NCI-H345 treated with DMSO at 0.1 percent for 48 hours (cell line): Measurements from ENCODE around the gene NPY4R.
"Not testable (repeated sequence)": the region's sequence is repeated elsewhere in the genome, so short reads cannot be mapped to it uniquely, and the experiment has no call there.

Experiments
- DNase-seq: peaks from one replicate; lab custom pipeline; 2025; ENCODE audit not compliant: unreplicated experiment; lab: John Stamatoyannopoulos, UW

NPY4R gene

DNA sequence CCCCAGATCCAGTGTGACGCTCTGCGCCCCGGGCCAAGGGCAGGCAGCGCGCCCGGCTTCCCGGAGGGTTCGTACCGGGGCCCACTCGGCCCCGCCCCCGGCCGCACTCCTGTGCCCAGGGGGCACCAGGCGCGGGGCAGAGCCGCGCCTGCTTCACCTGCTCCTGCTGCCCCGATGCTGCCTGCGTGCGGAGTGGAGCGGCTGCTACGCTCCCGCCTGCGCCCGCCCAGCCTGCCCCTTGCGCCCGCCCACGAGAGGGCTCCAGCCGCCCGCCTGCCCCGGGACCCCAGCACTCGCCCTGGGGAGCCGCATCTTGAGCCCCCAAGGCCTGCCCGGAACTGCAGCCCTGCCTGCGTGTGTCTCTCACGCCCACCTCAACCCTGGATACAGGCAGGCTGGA, at the start of gene NPY4R:
Gene NPY4R, minus strand, starts transcription at position 194 of the 400 bp plus-strand sequence. CDS start 3,323 bp downstream, outside the sequence.
- DNase-seq, result not testable (repeated sequence)

DNA sequence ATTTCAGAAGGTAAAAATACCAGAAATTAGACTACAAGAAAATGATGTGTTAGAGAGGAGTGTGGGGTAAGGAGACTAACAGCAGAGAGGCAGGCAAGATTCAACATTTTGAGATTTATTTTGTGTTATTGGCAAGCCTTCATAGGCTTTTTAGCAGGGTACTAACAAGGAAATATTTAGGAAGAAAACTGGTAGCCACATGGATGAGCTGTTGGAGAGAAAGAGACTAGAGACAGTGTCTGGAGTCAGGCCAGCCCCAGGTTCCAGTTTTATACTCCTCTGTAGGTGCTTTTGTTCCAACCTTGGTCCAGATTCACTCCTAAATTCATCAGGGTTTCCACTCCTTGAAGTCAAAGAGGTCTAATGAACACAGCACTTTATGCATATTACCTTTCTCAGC, 49.6 kb upstream of the NPY4R start:
- no peak for DNase-seq

- DNase-seq, result no peak
Measured at GRCh38 chr10:46514899-46515298, 49.1 kb upstream of the NPY4R start.

- no peak for DNase-seq
Measured at GRCh38 chr10:46514431-46514861, 48.7 kb upstream of the NPY4R start.

DNA sequence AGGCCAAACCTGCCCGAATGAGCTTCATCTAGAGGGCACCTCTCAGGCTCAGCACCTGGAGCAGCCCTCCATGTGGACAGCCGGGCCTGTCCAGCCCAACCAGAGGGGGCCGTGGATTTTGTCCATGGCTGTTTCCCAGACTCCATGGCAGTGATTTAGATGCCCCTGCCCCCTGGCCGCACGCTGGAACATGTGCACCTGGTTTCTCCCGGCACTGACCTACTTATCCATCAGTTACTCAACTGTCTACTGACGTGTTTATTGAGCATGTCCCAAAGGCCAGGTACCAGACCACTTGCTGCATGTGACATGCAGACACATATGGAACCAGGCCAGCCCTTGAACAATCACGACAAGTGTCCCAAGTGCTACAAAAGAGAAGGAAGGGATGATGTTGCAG, 47.6 kb upstream of the NPY4R start:
- not testable (repeated sequence) for DNase-seq

GRCh38 chr10:46512725-46513124, 47.0 kb upstream of the NPY4R start:
- not testable (repeated sequence) for DNase-seq

DNA sequence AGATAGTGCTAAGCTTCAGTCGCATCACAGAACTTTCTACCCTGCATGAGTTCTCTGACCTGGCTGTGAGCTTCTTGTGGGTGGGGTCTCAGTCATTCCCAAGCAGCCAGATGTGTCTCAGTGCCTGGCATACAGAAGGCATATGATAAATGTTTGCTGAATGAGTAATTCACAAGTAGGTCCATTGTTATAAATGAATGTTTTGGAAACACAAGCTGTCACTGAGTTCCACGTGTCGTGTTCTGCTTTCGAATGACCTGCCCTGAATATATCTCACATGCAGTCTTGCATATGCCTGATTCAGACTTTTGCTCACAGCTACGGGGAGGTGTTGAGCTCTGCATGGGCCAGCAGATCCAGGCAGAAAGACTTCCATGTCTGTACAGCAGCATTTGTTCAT, 46.2 kb upstream of the NPY4R start:
- DNase-seq, result not testable (repeated sequence)

DNA sequence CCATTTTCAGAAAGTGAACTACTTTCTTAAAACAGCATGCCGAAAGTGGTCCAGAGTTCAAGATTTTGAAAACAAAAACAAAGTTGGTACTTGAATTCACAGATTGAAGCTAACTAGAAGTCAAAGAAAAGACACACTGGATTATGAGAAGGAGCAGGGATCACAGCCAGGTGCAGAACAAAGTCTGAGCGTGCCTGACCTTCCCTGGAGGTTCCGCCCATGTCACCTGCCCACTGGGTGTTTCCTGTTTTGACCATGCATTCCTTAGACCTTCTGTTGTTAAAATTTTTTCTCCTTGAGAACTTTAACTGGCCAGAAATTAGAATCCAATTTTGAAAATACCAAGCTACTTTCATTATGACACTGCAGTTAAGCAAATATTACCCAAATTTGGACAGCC, 34.2 kb upstream of the NPY4R start:
- not testable (repeated sequence) for DNase-seq

GRCh38 chr10:46498985-46499703, 33.4 kb upstream of the NPY4R start:
- not testable (repeated sequence) for DNase-seq

DNA sequence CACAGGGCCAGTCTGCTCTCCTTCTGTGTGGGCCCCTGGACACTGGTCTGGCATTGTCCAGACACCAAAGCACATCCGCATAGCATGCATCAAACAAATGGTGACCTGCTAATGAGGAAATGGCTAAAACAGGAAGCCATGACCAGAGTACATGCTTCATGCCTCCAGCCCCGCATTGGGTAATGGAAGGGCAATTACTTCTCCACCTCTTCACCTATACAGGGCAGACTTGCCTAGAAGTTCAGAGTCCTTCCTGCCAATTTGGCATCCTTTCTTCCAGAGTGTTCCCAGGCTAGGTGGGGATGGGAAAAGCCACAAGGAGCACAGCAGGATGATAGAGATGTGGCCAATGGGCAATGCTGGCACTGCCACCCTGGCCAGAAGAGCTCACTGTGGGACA, 32.1 kb upstream of the NPY4R start:
- not testable (repeated sequence) for DNase-seq

- not testable (repeated sequence) for DNase-seq
Measured at GRCh38 chr10:46497401-46497800, 31.6 kb upstream of the NPY4R start.

DNA sequence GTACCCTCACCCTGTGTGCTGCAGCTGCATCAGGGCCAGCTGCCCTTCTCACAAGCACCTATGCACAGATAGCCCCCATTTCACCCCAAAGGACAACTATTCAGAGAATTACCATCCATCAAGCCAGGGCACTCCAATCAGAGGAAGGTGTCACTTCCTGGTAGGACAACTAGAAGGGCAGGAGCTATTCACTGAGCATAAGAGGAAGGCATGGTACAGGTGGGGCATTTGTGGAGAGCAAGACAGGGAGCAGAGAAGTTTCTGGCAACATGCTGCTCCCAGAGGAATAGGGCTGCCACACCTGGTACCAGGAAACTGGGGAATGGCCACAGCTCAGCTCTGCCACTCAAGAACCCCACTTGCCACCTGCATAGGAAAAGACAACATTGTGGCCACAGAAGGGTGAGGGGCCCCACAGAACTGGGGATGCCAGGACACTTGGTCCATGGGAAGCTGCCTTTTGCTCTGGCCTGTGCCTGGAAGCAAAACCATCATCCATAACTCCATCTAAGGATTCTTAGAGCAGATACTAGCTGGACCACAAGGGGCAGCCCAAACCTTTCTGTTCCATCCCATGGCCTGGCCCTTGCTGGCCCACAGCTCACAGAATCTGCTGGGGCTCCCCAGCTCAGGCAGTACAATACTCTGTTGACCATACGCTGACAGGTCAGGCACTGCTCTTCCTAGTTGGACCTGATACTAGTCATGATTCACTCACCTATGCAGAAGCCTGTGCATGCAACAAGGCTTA, 25.8 kb upstream of the NPY4R start:
- not testable (repeated sequence) for DNase-seq

- not testable (repeated sequence) for DNase-seq
Measured at GRCh38 chr10:46490285-46490684, 24.5 kb upstream of the NPY4R start.

DNA sequence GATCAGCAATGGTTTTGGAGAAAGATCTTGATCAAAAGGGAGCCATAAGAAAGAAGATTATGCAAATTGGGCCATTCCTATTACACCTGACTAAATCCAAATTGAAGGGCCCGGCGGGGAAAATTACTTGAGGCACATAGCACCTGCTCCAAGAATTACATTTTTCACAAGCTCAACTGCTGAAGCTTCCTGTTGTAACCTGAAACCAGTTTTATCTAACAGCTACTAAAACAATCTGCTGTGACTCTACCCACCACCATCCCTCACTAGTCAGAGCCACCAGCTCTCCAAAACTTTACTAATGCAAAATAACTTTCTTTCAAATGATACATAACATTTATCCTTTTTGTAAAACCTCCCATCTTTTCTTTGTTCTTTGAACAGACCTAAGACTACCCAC, 20.7 kb upstream of the NPY4R start:
- DNase-seq, result not testable (repeated sequence)

DNA sequence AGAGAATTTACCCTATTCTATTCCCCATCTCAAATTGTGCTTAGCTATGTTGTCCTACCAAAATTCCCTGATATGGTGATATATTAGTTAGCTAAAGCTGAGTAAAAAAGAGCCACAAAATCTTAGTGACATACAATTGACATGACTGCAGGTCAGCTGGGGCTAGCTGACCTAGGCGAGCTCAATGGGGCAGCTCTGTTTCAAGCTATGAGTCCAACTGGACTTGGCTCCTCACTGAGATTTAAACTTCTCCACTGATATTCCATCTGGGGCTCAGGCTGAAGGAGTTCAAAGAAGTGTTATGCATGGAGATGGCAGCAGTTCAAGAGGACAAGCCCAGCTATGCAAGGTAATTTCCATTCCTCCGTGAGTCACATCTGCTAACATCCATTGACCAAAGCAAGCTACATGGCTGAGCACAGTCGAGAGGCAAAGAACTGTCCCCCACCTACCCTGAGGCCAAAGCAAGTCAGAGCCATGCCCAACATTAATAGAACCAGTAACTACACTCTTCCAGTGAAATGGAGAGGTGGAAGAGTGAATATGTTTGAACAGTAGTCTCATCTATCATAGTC, 9.1 kb upstream of the NPY4R start:
- not testable (repeated sequence) for DNase-seq

- DNase-seq, result not testable (repeated sequence)
Measured at GRCh38 chr10:46473758-46474157, 8.0 kb upstream of the NPY4R start.

GRCh38 chr10:46470134-46470533, 4.4 kb upstream of the NPY4R start:
- not testable (repeated sequence) for DNase-seq

DNA sequence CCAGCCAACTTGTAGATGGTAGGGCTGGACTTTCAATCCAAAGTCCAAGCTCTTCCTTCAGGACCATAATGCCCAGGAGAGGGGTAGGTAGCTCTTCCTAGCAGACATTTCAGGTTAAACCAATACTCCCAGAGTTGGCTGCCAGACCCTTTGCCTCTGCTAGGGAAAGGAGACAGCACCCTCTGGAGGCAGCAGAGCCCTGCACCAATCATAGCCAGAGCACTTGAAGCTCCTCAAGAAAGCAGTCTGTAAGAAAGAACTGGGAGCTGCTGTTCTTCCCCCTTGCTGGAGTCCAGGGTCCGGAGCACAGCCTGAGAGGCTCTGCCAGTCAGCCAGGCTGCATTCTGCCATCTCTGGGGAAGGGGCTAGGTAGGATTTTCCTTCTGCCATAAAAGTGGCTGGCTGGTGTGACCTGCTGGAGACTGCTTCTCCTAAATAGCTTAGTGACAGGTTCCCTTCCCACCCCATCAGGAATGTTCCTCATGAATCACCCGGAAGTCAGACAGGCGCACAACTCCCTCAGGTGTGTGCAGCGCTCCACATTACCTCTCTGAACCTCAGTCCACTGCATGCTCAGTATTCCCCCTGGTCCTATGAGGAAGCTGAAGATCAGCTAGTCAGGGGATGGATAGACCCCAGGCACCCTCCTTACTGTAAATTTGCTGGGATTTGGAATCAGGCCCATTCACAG, 2.5 kb upstream of the NPY4R start:
- DNase-seq, result not testable (repeated sequence)

DNA sequence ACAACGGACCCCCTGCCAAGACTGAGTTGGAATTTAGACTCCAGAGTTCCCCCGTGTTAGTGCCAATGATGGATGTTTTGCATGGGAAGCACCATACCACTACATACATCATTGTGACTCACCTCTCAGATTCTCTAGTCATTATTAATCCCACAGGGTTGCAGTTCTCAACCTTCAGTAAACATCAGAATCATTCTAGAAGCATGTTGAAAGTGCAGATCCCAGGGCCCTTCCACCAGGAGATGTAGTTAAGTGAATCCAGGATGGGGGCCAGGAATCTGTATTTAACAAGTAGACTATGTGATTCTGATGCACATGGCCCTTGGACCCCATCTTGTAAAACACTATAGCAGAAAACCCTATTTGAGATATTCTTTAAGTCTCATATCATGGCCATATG, 2.1 kb downstream of the NPY4R start:
- DNase-seq, result not testable (repeated sequence)

GRCh38 chr10:46462276-46462675, 3.5 kb downstream of the NPY4R start:
- DNase-seq, result not testable (repeated sequence)

DNA sequence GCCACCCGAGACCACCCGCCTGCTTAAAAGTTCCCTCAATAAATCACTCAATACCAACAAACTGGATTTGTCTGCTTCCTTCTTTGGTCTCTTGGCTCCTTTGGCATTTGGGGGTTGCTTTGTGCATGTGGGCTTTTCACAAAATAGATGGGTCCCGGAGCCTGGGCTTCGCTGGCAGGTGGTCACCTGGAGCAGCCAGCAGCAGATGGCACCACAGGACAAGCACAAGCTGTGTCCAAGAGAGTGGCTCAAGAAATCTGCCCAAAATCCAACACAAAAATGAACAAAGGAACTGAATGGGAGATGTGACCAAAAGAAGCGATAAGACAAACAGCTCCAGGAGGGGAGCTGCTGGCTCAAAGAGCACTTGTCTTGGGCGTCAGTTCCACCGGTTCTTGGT, 6.2 kb downstream of the NPY4R start:
- DNase-seq, result not testable (repeated sequence)
